BE2C (cell line): ENCODE data around the gene ANO8.

Experiments
- DNase-seq: peaks from one replicate; pipeline ENCODE4 v3.0.0-alpha.2; 2020
- H3K27me3 ChIP-seq: fragments of 250-450 bp; sonication (Bioruptor Pico); 2 replicates; pipeline ENCODE4 v1.5.1; 2020; ENCODE audit warnings: mild to moderate bottlenecking
- H3K36me3 ChIP-seq: fragments of 250-450 bp; sonication (Bioruptor Pico); 2 replicates; pipeline ENCODE4 v1.5.1; 2020; ENCODE audit warnings: mild to moderate bottlenecking
- H3K4me1 ChIP-seq: fragments of 250-450 bp; sonication (Bioruptor Pico); 2 replicates; pipeline ENCODE4 v1.5.1; 2020
- H3K4me3 ChIP-seq: 2 replicates; pipeline ENCODE4 v1.5.1; 2011; ENCODE audit warnings: low read depth, low read length
- H3K9me3 ChIP-seq: fragments of 250-450 bp; sonication (Bioruptor Pico); 2 replicates; pipeline ENCODE4 v1.5.1; 2020
- CTCF ChIP-seq: IDR thresholded peaks from 2 replicates; pipeline ENCODE4 v1.5.1; 2012; ENCODE audit warnings: mild to moderate bottlenecking, low read depth, low read length

ANO8 gene

GRCh38 chr19:17333611-17334413, 843 bp downstream of the ANO8 start:
- no peaks in the 10 kb centered on the region for H3K27me3 ChIP-seq
- H3K9me3 ChIP-seq: no peaks in the 10 kb centered on the region
- no peaks in the 10 kb centered on the region; the same call in 1 of the 2 replicates for H3K36me3 ChIP-seq
- DNase-seq: no peak
- H3K4me3 ChIP-seq: peak overlapping the region; percentile 74
- no peak for TF ChIP-seq CTCF
- H3K4me1 ChIP-seq: no peaks in the 10 kb centered on the region; the same call in 1 of the 2 replicates

DNA sequence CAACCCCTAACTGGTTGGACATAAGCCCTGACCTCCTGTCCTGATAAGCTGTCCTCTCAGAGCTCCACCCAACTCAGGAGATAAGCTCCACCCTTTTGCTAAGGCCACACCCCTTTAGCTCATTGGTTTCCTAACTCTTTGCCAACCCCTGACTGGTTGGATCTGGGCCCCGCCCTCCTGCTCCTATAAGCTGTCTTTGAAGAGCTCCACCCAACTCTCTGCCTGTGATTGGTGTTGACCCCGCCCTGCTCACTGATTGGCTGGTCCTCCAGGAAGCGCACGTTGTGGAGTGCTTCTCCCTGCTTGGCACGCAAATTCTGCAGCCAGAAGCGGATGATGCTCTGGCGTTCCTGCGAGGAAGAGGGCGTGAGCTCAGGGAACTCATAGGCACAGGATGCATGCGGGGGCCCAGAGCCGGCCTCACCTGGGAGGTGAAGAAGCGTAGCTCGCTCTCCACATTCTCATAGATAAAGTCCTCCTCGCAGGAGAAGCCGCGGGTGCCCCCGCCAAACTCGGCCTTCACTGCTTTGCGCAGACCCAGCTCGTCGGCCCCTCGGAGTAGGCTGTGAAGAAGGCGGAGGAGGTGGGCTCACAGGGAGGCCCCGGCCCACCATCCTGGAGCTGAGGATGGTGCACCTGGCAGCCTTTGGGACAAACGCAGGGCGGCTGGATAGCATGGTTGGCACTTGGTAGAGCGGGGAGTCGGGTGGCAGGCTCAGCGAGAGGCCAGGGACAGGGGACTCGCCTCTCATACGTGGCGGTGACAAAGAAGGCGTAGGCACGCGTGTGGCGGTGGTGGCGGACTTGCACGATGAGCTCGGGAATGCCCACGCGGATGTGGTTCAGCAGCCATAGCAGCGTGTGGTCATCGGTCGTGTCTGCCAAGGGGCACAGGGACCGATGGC, 1.7 kb downstream of the ANO8 start:
- no peaks in the 10 kb centered on the region for H3K36me3 ChIP-seq
- H3K4me3 ChIP-seq: no peak overlapping the region; the same call in 1 of the 2 replicates
- H3K27me3 ChIP-seq: no peaks in the 10 kb centered on the region
- peak; percentile 98 for DNase-seq
- H3K4me1 ChIP-seq: no peaks in the 10 kb centered on the region; the same call in 1 of the 2 replicates
- TF ChIP-seq CTCF: no peak
- no peaks in the 10 kb centered on the region for H3K9me3 ChIP-seq

DNA sequence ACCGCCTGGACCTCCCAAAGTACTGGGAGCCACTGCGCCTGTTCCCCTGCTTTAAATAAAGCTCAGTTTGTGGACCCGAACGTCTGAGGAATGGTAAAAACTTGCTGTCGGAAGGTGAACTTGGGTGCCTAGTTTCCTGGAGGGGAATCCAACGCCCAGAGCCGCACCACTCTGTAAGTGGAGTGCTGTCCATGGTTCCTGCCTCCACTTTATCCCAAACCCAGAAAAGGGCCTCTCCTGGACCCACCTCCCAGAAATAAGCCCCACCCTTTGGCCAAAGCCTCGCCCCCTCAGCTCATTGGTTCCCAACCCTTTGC, 2.3 kb downstream of the ANO8 start:
- Histone ChIP-seq H3K9me3 (no peaks in the 10 kb centered on the region), H3K4me3 (no peak overlapping the region), H3K36me3 (no peaks in the 10 kb centered on the region), H3K4me1 (no peaks in the 10 kb centered on the region; the same call in 1 of the 2 replicates), H3K27me3 (no peaks in the 10 kb centered on the region)
- no peak for TF ChIP-seq CTCF
- no peak for DNase-seq

GRCh38 chr19:17331045-17331558, 3.6 kb downstream of the ANO8 start:
- Histone ChIP-seq H3K36me3 (no peaks in the 10 kb centered on the region), H3K9me3 (no peaks in the 10 kb centered on the region), H3K27me3 (no peaks in the 10 kb centered on the region), H3K4me1 (no peaks in the 10 kb centered on the region; the same call in 1 of the 2 replicates), H3K4me3 (no peak overlapping the region)
- DNase-seq: no peak
- TF ChIP-seq CTCF: no peak

DNA sequence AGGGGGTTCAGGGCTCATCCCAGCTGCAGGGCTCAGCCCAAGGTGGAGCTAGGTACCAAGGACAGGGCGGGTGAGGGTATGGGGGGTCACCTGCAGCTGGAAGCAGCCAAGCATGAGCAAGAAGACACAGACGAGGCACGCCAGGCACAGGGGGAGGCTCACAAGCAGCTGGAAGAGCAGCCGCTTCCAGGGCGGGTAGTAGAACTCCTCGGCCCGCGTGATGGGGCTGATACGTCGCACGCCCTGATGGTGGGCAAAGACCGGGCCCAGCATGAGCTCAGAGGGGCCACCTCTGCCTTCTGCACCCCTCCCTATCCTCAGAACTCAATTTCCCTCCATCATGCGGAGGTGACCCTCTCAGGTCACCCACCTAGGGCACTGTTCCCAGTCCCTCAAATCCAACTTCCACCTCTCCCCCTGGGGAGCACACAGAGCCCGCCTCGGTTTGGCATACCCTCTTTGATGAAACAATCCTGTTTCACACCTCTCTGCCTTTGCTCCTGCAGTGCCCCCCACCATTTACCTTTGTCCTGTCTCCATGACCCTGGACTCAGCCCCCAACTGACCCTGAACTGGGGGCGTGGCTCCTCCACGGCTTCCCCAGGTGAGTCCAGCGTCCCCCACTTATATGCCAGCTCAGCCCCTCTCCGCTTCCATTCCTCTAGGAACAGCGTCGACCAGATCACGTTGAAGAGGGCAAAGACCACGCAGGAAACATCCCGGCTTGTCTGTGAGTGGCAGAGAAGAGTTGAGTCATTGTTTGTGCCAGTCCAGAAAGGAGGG, 4.2 kb downstream of the ANO8 start:
- Histone ChIP-seq H3K36me3 (no peaks in the 10 kb centered on the region), H3K4me1 (no peaks in the 10 kb centered on the region; the same call in 1 of the 2 replicates), H3K27me3 (no peaks in the 10 kb centered on the region), H3K4me3 (no peak overlapping the region), H3K9me3 (no peaks in the 10 kb centered on the region)
- TF ChIP-seq CTCF: no peak
- DNase-seq: no peak
